ENCODE measurements around the gene STAT5B.

- TF ChIP-seq CTCF (IDR thresholded peaks at IDR 0.05) (no peak), POLR2A (IDR thresholded peaks at IDR 0.05) (no peak)
Measured at GRCh38 chr17:42316755-42317154, 40.6 kb upstream of the STAT5B start.

Measured in thyroid gland (tissue), 4 donors.